Osteocyte (in vitro differentiated cells): ENCODE data around the gene KRTAP4-2. TPM values are rescaled to one million over a fixed set of nuclear protein-coding genes. Genes with fewer than 3 reads are reported as not detected.
"Not testable (repeated sequence)": the region's sequence is repeated elsewhere in the genome, so short reads cannot be mapped to it uniquely, and the experiment has no call there.

ENCODE experiments used
- DNase-seq: peaks from one replicate; pipeline ENCODE4 v3.0.0; 2021; ENCODE audit warnings: mixed read lengths; ENCODE audit not compliant: unreplicated experiment; ENCODE audit errors: extremely low spot score
- H3K27ac Mint-ChIP-seq: one replicate; pipeline ENCODE4 v1.8.0; 2021; ENCODE audit warnings: mild to moderate bottlenecking, mixed read lengths; ENCODE audit not compliant: unreplicated experiment
- H3K27me3 Mint-ChIP-seq: one replicate; pipeline ENCODE4 v1.8.0; 2021; ENCODE audit warnings: mixed read lengths; ENCODE audit not compliant: unreplicated experiment
- H3K36me3 Mint-ChIP-seq: one replicate; pipeline ENCODE4 v1.8.0; 2021; ENCODE audit warnings: mixed read lengths; ENCODE audit not compliant: unreplicated experiment
- H3K4me1 Mint-ChIP-seq: one replicate; pipeline ENCODE4 v1.8.0; 2021; ENCODE audit warnings: mixed read lengths; ENCODE audit not compliant: unreplicated experiment
- H3K4me3 Mint-ChIP-seq: one replicate; pipeline ENCODE4 v1.8.0; 2021; ENCODE audit warnings: mild to moderate bottlenecking, moderate library complexity, mixed read lengths; ENCODE audit not compliant: unreplicated experiment
- H3K9me3 Mint-ChIP-seq: one replicate; pipeline ENCODE4 v1.8.0; 2021; ENCODE audit warnings: mixed read lengths; ENCODE audit not compliant: unreplicated experiment
- CTCF ChIP-seq: fragments of 200-600 bp; sonication (generic); IDR thresholded peaks from 2 replicates; pipeline ENCODE4 v1.5.0; 2021; ENCODE audit warnings: antibody characterized with exemption, mild to moderate bottlenecking, moderate library complexity
- long read RNA-seq: library from polyadenylated mRNA; unstranded; transcript quantifications from one replicate; pipeline ENCODE4 v2.0.0, GENCODE V29; 2021
- total RNA-seq: library from RNA; stranded (reverse); gene quantifications from 2 replicates; pipeline ENCODE4 v1.2.1, GENCODE V29; 2021

Gene KRTAP4-2
- total RNA-seq, result not detected in 2 replicates
- long read RNA-seq, result 0 reads

GRCh38 chr17:41177727-41178271 is at the start of gene KRTAP4-2:
TSS of gene KRTAP4-2 (minus strand) at chr17:41178221. CDS start at chr17:41178164, 57 bp downstream.
- H3K27me3 Mint-ChIP-seq, result no peaks in the 10 kb centered on the region

GRCh38 chr17:41226598-41227095 is 48.6 kb upstream of the KRTAP4-2 start, which contains the start of gene KRTAP9-2:
TSS of gene KRTAP9-2 (plus strand) at chr17:41226648. CDS start at chr17:41226655, 7 bp downstream.
- not testable (repeated sequence) for H3K4me1 Mint-ChIP-seq, H3K27me3 Mint-ChIP-seq, H3K36me3 Mint-ChIP-seq, H3K4me3 Mint-ChIP-seq, H3K9me3 Mint-ChIP-seq, H3K27ac Mint-ChIP-seq, DNase-seq

More at GRCh38 chr17:41177727-41178271, at the start of gene KRTAP4-2:
- H3K27ac Mint-ChIP-seq, result no peak within 1 kb of the TSS
- DNase-seq, result no peak
- H3K36me3 Mint-ChIP-seq, result no peaks in the 10 kb centered on the region
- TF ChIP-seq CTCF, result no peak
- no peaks in the 10 kb centered on the region for H3K9me3 Mint-ChIP-seq
- H3K4me1 Mint-ChIP-seq, result no peaks in the 10 kb centered on the region
- no peak within 1 kb of the TSS for H3K4me3 Mint-ChIP-seq

GRCh38 chr17:41226051-41226450 is 48.0 kb upstream of the KRTAP4-2 start:
- Mint-ChIP-seq H3K36me3 (no peaks in the 10 kb centered on the region), H3K4me3 (no peak overlapping the region), H3K27me3 (peaks cover 5% of the 10 kb centered on the region), H3K4me1 (no peaks in the 10 kb centered on the region), H3K27ac (no peak overlapping the region), H3K9me3 (peaks cover 5% of the 10 kb centered on the region)
- TF ChIP-seq CTCF, result no peak
- DNase-seq, result no peak

- H3K27me3 Mint-ChIP-seq, result peaks cover 8% of the 10 kb centered on the region
- H3K36me3 Mint-ChIP-seq, result peaks cover 8% of the 10 kb centered on the region
- H3K4me1 Mint-ChIP-seq, result no peaks in the 10 kb centered on the region
- H3K4me3 Mint-ChIP-seq, result no peak overlapping the region
- no peak overlapping the region for H3K27ac Mint-ChIP-seq
- TF ChIP-seq CTCF, result no peak
- DNase-seq, result no peak
- peaks cover 15% of the 10 kb centered on the region for H3K9me3 Mint-ChIP-seq
Observed at GRCh38 chr17:41223821-41224220, 45.8 kb upstream of the KRTAP4-2 start.

GRCh38 chr17:41215681-41216080 is 37.7 kb upstream of the KRTAP4-2 start:
- TF ChIP-seq CTCF, result no peak
- Mint-ChIP-seq H3K4me3 (no peak overlapping the region), H3K9me3 (peaks cover 7% of the 10 kb centered on the region), H3K27ac (no peak overlapping the region), H3K36me3 (peaks cover 8% of the 10 kb centered on the region), H3K4me1 (peaks cover 3% of the 10 kb centered on the region), H3K27me3 (peaks cover 13% of the 10 kb centered on the region)
- DNase-seq, result no peak
